Activated CD4-positive, CD25-positive, alpha-beta regulatory T cell treated with anti-CD3 and anti-CD28 coated beads, Interleukin-2, amount 50 U/mL, for 24 hours (primary cell): ENCODE results near the gene GGT5.

Experiments used
- ATAC-seq, 2 donors: fragments of 150-1000 bp; cut with Tn5 transposase; one replicate each; pipeline ENCODE4 v1.10.0; 2021; ENCODE audit warnings: mild to moderate bottlenecking in 1 of 2, moderate library complexity in 1 of 2

GGT5 gene

DNA sequence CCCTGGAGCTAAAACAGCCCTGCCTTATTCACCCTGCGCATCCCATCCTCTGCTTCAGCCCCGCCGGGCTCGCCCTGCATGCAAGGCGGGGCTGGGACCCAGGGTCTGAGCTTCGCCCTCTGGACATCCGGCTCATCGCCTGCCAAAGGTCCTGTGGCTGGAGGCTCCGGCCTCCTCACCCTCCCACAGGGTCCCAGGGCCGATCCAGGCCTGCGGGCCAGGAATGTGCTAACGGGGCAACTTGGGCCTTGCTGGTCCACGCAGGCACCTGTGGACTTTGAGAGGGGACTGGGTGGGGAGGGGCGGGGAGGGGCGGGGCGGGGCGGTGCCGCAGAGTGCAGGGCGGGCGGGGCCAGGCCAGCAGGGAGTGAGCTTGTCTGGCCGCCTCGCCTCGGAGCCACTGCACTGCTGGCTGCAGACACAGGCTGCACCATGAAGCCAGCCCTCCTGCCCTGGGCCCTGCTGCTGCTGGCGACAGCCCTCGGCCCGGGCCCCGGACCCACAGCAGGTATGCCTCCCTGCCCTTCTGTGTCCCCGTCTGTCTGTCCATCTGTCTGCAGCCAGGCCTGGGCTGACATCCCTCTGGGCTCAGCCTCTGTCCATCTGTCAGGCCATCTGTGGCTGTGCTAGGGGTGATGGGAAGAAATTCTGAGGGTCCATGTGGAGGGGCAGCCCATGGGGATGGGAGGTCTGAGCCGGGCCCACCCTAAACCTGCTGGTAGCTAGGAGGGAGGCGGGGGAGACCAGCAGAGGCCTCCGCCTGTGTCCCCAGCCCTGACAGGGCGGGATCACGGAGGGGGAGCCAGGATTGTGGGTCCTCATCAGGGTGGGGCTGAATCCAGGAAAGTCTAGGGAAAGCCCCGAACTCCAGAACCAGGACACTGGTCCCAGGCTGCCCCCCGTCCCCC is 63.5 kb downstream of the GGT5 start, which contains the start of gene SUSD2:
TSS of gene SUSD2 (plus strand) at position 400 of the 908 bp plus-strand sequence. CDS start at position 433, 33 bp downstream.
- no peak for ATAC-seq

- ATAC-seq = no peak
Measured at GRCh38 chr22:24180316-24181087, 64.4 kb downstream of the GGT5 start.

- ATAC-seq = no peak
Measured at GRCh38 chr22:24179478-24180210, 65.2 kb downstream of the GGT5 start.

DNA sequence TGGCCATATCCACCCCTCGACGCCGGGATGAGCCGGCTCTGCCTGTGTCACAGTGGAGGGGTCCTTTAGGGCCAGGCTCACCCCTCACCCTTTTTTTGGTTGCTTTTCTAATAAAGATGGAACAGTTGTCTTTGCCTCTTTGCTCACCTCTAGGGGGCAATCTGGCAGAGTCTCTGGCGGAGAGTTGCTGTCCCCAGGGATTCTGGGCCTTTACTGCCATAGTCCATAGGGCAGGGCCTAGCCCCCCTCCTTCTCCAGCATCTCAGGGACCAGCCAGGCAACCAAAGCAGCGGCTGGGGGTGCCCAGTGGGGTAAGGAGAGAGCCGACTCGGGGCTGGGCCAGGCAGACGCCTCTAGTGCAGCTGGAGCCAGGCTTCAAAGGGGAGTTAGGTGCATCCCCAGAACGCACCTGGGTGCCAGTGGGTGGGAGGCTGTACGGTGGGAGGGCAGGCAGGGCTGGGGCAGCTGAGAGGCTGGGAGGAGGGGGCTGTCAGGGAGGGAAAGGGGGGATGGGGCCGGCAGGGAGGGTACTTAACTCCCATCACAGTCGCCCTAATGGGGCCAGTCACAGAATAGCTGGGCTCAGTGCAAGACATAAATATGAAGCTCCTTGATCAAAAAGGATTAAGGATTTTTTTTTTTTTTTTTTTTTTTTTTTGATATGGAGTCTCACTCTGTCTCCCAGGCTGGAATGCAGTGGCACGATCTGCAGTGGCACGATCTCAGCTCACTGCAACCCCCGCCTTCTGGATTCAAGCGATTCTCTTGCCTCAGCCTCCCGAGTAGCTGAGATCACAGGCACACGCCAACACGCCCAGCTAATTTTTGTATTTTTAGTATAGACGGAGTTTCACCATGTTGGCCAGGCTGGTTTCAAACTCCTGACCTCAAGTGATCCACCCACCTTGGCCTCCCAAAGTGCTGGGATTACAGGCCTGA is 66.1 kb downstream of the GGT5 start:
- ATAC-seq = no peak

DNA sequence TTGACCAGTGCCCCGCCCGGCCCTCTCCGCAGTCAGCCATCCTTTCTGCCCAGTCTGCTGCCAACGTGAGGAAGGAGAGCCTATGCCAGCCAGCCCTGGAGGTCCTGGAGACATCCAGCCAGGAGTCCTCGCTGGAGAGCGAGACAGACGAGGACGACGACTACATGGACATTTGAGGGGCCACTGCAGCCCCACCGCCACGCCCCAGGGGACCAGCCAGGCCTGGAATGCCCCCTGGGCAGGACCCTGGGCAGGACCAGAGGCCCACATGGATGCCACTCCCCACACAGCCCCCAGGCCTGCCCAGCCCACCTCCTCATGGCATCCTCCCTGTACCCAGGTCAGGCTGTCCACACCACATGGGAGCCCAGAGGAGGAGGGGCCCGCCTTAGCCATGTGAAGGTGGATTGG is 66.9 kb downstream of the GGT5 start:
- ATAC-seq = no peak

DNA sequence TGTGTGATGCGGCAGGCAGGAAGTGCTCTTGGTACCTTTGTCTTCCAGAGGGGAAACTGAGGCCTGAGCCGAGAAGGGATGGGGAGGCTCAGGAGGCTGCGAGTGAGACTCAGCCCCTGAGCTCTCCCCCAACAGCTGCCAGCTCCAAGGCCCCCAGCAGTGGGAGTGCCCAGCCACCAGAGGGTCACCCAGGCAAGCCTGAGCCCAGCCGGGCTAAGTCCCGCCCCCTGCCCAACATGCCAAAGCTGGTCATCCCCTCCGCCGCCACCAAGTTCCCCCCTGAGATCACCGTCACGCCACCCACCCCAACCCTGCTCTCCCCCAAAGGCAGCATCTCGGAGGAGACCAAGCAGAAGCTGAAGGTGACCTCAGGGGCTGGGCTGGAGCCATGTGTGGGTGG is 67.4 kb downstream of the GGT5 start:
- no peak for ATAC-seq

GRCh38 chr22:24177045-24177444 is 67.8 kb downstream of the GGT5 start:
- no peak for ATAC-seq

- ATAC-seq = no peak
Measured at GRCh38 chr22:24176630-24177029, 68.3 kb downstream of the GGT5 start.

DNA sequence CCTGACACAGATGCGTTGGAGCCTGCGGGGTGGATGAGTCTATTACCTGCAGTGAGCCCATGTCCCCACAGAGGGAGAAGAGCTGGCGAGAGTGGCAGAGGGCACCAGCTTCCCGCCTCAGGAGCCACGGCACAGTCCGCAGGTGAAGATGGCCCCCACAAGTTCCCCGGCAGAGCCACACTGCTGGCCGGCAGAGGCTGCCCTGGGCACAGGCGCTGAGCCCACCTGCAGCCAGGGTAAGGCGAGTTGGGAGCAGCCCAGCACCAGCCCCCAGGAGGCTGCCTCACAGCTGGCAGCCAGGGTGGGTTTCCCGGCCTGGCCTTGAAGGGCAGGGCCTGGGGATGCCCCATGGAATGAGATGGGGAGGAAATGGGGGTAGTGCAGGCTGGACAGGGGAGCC is 68.8 kb downstream of the GGT5 start:
- ATAC-seq = no peak

DNA sequence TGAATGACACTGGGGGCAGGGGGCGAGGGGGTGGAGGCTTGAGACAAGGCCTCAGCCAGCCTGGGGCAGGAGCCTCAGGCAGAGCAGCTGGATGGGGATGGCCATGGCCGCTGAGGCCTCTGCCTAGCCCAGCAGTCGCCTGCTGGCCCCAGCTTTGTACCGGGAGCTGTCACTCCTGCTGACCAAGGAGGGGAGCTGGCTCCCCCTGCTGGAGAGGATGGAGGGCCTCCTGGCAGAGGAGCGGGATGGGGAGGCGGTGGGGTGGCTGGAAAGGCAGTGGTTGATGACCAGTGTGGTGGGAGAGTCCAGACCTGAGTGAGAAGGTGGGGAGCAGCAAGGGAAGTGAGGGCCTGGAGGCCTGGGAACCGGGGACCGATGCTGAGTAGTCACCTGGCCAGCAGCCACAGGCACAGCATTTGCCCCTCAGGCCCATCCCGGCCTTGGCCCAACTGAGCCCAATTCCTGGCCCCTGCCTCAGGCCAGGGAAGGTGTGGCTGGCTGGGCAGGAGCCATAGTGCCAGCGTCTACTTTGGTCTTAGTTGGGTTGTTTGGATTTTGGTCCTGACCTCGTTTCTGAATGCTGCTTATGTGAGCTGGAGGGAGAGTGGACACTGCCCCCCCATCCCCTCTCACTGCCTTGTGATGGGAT is 69.6 kb downstream of the GGT5 start:
- peak; percentile 58 to 64 for ATAC-seq

DNA sequence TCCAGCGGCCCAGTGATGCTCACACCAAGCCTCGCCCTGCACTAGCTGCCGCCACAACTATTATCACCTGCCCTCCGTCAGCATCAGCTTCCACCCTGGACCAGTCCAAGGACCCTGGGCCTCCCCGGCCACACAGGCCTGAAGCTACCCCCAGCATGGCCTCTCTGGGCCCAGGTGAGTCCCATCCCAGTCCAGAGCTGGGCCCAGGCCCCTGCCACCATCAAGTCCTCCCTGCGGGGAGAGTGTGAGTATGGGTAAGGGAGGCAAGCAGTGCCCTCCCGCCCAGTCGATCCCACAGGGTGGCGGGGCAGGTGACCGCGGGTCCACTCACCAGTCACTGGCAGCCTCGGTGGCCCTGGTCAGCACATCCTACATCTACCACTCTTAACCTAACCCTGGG is 73.1 kb downstream of the GGT5 start:
- ATAC-seq = no peak

GRCh38 chr22:24170632-24171031 is 74.2 kb downstream of the GGT5 start:
- ATAC-seq = no peak

DNA sequence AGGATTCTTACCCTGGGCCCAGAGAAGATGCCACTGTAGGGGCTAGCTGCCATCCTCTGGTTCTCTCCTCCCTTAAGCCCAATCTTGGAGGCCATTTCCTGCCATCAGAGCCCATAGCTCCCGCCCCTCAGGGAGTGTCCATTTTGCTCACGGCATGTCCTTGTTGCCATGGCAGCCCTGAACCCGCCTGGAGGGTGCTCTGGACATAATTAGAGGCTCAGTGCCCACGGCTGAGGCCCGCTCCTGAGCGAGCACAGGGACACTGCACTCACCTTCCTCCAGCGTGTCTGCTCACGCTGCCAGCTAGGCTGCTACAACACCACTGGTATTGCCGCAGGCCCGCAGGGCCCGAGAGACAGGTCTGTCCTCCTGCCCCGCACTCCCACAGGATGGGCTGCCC is 74.7 kb downstream of the GGT5 start:
- no peak for ATAC-seq
